Stimulated activated CD4-positive, alpha-beta T cell treated with anti-CD3 and anti-CD28 coated beads, TNF-alpha, amount 100 ng/mL, for 4 hours (primary cell): ENCODE measurements around the gene MOB2.
"Not testable (repeated sequence)": the region's sequence is repeated elsewhere in the genome, so short reads cannot be mapped to it uniquely, and the experiment has no call there.

Experiments used
- DNase-seq, 3 experiments: peaks; one replicate each; pipeline ENCODE4 v3.0.0-alpha.2; 2020; ENCODE audit warnings: low read depth in 3 of 3

MOB2 gene

GRCh38 chr11:1442807-1443366, 43.7 kb downstream of the MOB2 start:
- no peak for DNase-seq

GRCh38 chr11:1442163-1442562, 44.4 kb downstream of the MOB2 start:
- no peak for DNase-seq

GRCh38 chr11:1440496-1440895, 46.1 kb downstream of the MOB2 start:
- no peak for DNase-seq

- no peak for DNase-seq
These were observed 46.5 kb downstream of the MOB2 start for GRCh38 chr11:1440066-1440465.

- no peak for DNase-seq
These were observed 47.2 kb downstream of the MOB2 start for GRCh38 chr11:1439341-1439740.

GRCh38 chr11:1438967-1439330, 47.6 kb downstream of the MOB2 start:
- no peak for DNase-seq

GRCh38 chr11:1438261-1438966, 48.2 kb downstream of the MOB2 start:
- DNase-seq = no peak

GRCh38 chr11:1437500-1437899, 49.1 kb downstream of the MOB2 start:
- no peak for DNase-seq

GRCh38 chr11:1436468-1437039, 50.0 kb downstream of the MOB2 start:
- no peak for DNase-seq

- no peak for DNase-seq
These were observed 50.6 kb downstream of the MOB2 start for GRCh38 chr11:1435820-1436467.

- not testable (repeated sequence) for DNase-seq
These were observed 51.1 kb downstream of the MOB2 start for GRCh38 chr11:1435479-1435819.

GRCh38 chr11:1433977-1434640, 52.5 kb downstream of the MOB2 start:
- no peak for DNase-seq

- DNase-seq = no peak
These were observed 53.0 kb downstream of the MOB2 start for GRCh38 chr11:1433568-1433967.

- no peak for DNase-seq
These were observed 57.7 kb downstream of the MOB2 start for GRCh38 chr11:1428762-1429316.

- DNase-seq = no peak
These were observed 61.1 kb downstream of the MOB2 start for GRCh38 chr11:1425439-1425838.

GRCh38 chr11:1425006-1425405, 61.6 kb downstream of the MOB2 start:
- no peak for DNase-seq

- not testable (repeated sequence) for DNase-seq
These were observed 63.2 kb downstream of the MOB2 start for GRCh38 chr11:1423406-1423805.

- DNase-seq = no peak
These were observed 63.6 kb downstream of the MOB2 start for GRCh38 chr11:1422981-1423380.

GRCh38 chr11:1422481-1422880, 64.1 kb downstream of the MOB2 start:
- no peak for DNase-seq

GRCh38 chr11:1421291-1421690, 65.3 kb downstream of the MOB2 start:
- DNase-seq = no peak

- no peak for DNase-seq
These were observed 66.8 kb downstream of the MOB2 start for GRCh38 chr11:1419811-1420210.
